Measurements from ENCODE around the gene DLGAP4. TPM values are rescaled to one million over a fixed set of nuclear protein-coding genes. Genes with fewer than 3 reads are reported as not detected.
A peak's percentile ranks its signal among the peaks of the same experiment; 100 is the strongest.

DLGAP4 gene
- total and polyA plus RNA-seq, 9 of the 15 experiments (the other 6 are each of a cell fraction or from before 2014, with no cell fraction given) = 0.31 to 34.1 (median 4.5) TPM

DNA sequence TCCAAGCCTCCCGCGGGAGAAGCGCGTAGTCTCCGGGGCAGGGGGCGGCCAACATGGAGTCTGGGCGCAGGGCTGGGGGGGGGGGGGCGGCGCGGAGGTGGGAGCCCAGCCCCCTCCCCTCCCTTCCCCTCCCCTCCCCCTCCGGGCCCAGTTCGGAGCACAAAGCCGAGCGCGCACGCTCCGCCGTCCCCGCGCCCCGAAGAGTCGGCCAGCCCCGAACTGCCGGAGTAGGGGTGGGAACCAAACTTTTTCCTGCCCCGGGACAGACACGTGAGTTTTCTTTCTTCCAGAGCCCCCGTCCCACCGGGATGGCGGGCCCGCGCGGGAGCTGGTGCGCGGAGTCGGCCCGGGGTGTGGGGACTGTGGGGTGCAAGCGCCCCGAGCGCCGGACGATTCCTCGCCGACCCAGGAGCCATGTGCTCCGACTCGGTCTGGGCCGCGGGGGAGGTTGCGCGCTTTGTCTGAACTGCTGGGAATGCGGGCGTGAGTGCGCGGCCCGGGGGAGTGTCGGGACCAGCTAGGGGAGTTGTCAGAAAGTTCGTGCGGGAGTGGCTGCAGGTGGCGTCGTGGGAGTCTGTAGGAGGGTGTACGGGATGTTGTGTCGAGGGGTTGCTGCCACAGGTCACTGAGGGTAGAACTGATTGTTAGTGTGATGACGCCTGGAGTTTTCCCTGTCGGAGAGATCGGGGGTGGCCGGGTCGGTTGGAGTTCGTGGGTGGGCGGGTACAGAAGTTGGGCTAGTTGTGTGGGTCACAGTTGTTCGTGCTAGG, 268.4 kb downstream of the DLGAP4 start (continued):
- TF ChIP-seq ZNF318 (IDR thresholded peaks at IDR 0.05; ENCODE audit: borderline replicate concordance in 1 of 2, low read depth in 1 of 2) = no peak
- TF ChIP-seq ZNF584 (CRISPR knock-in tag; IDR thresholded peaks at IDR 0.05; ENCODE audit: low read depth) = no peak
- no peak for TF ChIP-seq CREB1 (IDR thresholded peaks at IDR 0.05)
- no peak for TF ChIP-seq CREB1 (CRISPR knock-in tag; IDR thresholded peaks at IDR 0.05)
- TF ChIP-seq ASH1L (IDR thresholded peaks at IDR 0.05; ENCODE audit: borderline replicate concordance, low read depth, partially characterized antibody) = no peak
- TF ChIP-seq ATF1 (CRISPR knock-in tag; IDR thresholded peaks at IDR 0.05) = no peak
- peak; percentile 42; the same call in 1 of the 2 replicates for TF ChIP-seq ATF1 (tag; IDR thresholded peaks at IDR 0.05)
- no peak for TF ChIP-seq MEF2D (tag; conservative IDR thresholded peaks at IDR 0.05; ENCODE audit: low read depth)
- TF ChIP-seq NFXL1 (CRISPR knock-in tag; IDR thresholded peaks at IDR 0.05) = no peak
- TF ChIP-seq, protein P1, sequence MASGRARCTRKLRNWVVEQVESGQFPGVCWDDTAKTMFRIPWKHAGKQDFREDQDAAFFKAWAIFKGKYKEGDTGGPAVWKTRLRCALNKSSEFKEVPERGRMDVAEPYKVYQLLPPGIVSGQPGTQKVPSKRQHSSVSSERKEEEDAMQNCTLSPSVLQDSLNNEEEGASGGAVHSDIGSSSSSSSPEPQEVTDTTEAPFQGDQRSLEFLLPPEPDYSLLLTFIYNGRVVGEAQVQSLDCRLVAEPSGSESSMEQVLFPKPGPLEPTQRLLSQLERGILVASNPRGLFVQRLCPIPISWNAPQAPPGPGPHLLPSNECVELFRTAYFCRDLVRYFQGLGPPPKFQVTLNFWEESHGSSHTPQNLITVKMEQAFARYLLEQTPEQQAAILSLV (tag; IDR thresholded peaks at IDR 0.05) = no peak
- no peak for TF ChIP-seq TFAM (CRISPR knock-in tag; conservative IDR thresholded peaks at IDR 0.05)
- TF ChIP-seq STAG1 (CRISPR knock-in tag; IDR thresholded peaks at IDR 0.05; ENCODE audit: borderline replicate concordance) = no peak
- no peak for TF ChIP-seq ZC3H11A (IDR thresholded peaks at IDR 0.05; ENCODE audit: low read depth, low read length)
- TF ChIP-seq, protein P2, sequence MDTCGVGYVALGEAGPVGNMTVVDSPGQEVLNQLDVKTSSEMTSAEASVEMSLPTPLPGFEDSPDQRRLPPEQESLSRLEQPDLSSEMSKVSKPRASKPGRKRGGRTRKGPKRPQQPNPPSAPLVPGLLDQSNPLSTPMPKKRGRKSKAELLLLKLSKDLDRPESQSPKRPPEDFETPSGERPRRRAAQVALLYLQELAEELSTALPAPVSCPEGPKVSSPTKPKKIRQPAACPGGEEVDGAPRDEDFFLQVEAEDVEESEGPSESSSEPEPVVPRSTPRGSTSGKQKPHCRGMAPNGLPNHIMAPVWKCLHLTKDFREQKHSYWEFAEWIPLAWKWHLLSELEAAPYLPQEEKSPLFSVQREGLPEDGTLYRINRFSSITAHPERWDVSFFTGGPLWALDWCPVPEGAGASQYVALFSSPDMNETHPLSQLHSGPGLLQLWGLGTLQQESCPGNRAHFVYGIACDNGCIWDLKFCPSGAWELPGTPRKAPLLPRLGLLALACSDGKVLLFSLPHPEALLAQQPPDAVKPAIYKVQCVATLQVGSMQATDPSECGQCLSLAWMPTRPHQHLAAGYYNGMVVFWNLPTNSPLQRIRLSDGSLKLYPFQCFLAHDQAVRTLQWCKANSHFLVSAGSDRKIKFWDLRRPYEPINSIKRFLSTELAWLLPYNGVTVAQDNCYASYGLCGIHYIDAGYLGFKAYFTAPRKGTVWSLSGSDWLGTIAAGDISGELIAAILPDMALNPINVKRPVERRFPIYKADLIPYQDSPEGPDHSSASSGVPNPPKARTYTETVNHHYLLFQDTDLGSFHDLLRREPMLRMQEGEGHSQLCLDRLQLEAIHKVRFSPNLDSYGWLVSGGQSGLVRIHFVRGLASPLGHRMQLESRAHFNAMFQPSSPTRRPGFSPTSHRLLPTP (IDR thresholded peaks at IDR 0.05; ENCODE audit: borderline replicate concordance, extremely low read depth, insufficient read length) = no peak
- no peak for TF ChIP-seq MEF2A (IDR thresholded peaks at IDR 0.05; ENCODE audit: control insufficient read depth, low read depth, low read length)
- no peak for TF ChIP-seq CC2D1A (IDR thresholded peaks at IDR 0.05)

All from K562 (cell line).